ENCODE measurements around the gene LRRC3.
"Not testable (repeated sequence)": the region's sequence is repeated elsewhere in the genome, so short reads cannot be mapped to it uniquely, and the experiment has no call there.

LRRC3 gene

DNA sequence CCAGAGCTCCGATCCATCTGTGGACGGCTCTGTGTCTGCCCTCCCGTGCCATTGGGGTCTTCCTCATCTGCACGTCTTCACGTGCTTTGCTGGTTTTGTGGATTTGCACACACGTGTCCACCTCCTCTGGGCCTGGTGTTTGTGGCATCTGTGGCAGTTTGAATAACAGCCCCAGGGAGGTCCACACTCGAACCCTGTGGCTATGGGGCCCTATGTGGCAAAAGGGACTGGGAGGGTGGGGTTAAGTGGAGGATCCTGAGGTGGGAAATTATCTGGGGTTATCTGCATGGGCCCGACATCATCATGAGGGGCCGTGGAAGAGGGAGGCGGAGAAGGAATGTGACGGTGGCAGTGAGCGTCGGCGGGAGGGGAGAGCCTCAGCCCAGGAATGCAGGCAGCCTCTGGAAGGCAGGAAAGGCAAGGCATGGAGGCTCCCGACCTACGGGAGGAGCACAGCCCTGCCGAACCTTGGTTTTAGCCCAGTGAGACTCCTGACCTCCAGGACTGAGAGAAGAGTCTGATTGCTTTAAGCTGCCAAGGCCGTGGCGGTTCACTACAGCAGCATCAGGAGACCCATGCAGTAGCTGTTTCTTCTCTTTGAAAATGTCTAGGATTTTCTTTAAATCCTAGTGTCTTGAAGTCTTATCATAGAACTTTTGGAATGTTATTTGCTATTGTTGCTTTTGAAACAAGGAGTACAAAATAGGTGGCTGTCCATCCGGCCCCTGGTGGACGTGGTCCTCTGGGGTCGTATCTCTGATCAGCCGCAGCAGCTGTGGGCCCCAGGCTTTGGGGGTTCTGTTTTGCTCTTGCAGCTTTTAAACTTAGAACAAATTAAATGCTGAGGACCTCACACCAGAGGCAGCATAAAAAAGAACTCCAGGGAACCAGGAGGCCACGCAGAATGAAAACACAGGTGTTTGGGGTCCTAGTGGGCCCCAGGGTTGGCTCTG lies 40.0 kb upstream of the LRRC3 start:
- Histone ChIP-seq H3K14ac (ENCODE audit: low read length) (peak overlapping the region; percentile 71), H4K8ac (ENCODE audit: low read depth, low read length) (no peak overlapping the region), H3K27me3 (ENCODE audit: control insufficient read depth in 3 of 3, insufficient read depth in 3 of 3, low read depth in 1 of 3, low read length in 3 of 3) (peaks cover 0 to 10% (median 0%) of the 10 kb centered on the region in 3 experiments), H3K18ac (ENCODE audit: low read length) (peak overlapping the region; percentile 77), H2BK15ac (ENCODE audit: low read length) (peak overlapping the region; percentile 59), H3K4me2 (ENCODE audit: insufficient read depth, low read length, poor library complexity, severe bottlenecking) (no peak overlapping the region), H3K9ac (ENCODE audit: low read depth, low read length, poor library complexity) (no peak overlapping the region), H2BK5ac (ENCODE audit: low read length) (no peak overlapping the region), H3K79me1 (ENCODE audit: low read depth, low read length) (no peaks in the 10 kb centered on the region), H3K36me3 (replicated peaks in 1 of 2; ENCODE audit: control insufficient read depth in 2 of 2, insufficient read depth in 2 of 2, low read length in 2 of 2) (no peaks in the 10 kb centered on the region), H2BK120ac (ENCODE audit: low read depth, low read length) (no peak overlapping the region), H2AFZ (ENCODE audit: low read length) (no peak overlapping the region), H3K27ac (replicated peaks; ENCODE audit: low read length) (no peak overlapping the region), H3K4ac (ENCODE audit: low read length) (no peak overlapping the region), H3K9me3 (replicated peaks in 1 of 2; ENCODE audit: control insufficient read depth in 2 of 2, insufficient read depth in 1 of 2, low read depth in 1 of 2, low read length in 2 of 2) (peaks cover 10 to 25% of the 10 kb centered on the region in 2 donors), H3K23ac (ENCODE audit: low read depth, low read length, poor library complexity) (no peak overlapping the region), H3K4me3 (ENCODE audit: low read length in 2 of 2) (no peak overlapping the region), H2AK5ac (ENCODE audit: low read depth, low read length) (no peak overlapping the region), H2BK12ac (ENCODE audit: low read length) (no peak overlapping the region), H3K4me1 (ENCODE audit: control insufficient read depth in 2 of 2, insufficient read depth in 1 of 2, low read depth in 1 of 2, low read length in 2 of 2) (no peaks in the 10 kb centered on the region), H4K91ac (ENCODE audit: low read depth, low read length, poor library complexity) (no peak overlapping the region)
- WGBS, 2 donors (ENCODE audit: extremely low coverage in 2 of 2, insufficient read length in 2 of 2, insufficient replicate concordance in 1 of 2): no CpG with 5 or more reads among the region's 24 CpGs
- no peak for DNase-seq (ENCODE audit: low spot score)

GRCh38 chr21:44416193-44416592 lies 39.1 kb upstream of the LRRC3 start:
- Histone ChIP-seq H3K4me3 (ENCODE audit: low read length in 2 of 2) (no peak overlapping the region), H3K9me3 (replicated peaks in 1 of 2; ENCODE audit: control insufficient read depth in 2 of 2, insufficient read depth in 1 of 2, low read depth in 1 of 2, low read length in 2 of 2) (peaks cover 10 to 25% of the 10 kb centered on the region in 2 donors), H3K4me1 (ENCODE audit: control insufficient read depth in 2 of 2, insufficient read depth in 1 of 2, low read depth in 1 of 2, low read length in 2 of 2) (no peaks in the 10 kb centered on the region), H2BK5ac (ENCODE audit: low read length) (no peak overlapping the region), H3K18ac (ENCODE audit: low read length) (peak overlapping the region; percentile 53), H3K23ac (ENCODE audit: low read depth, low read length, poor library complexity) (no peak overlapping the region), H2AK5ac (ENCODE audit: low read depth, low read length) (peak overlapping the region; percentile 49), H3K4me2 (ENCODE audit: insufficient read depth, low read length, poor library complexity, severe bottlenecking) (no peak overlapping the region), H2BK12ac (ENCODE audit: low read length) (no peak overlapping the region), H3K36me3 (replicated peaks in 1 of 2; ENCODE audit: control insufficient read depth in 2 of 2, insufficient read depth in 2 of 2, low read length in 2 of 2) (no peaks in the 10 kb centered on the region), H4K8ac (ENCODE audit: low read depth, low read length) (no peak overlapping the region), H3K14ac (ENCODE audit: low read length) (no peak overlapping the region), H2BK15ac (ENCODE audit: low read length) (no peak overlapping the region), H3K27me3 (ENCODE audit: control insufficient read depth in 3 of 3, insufficient read depth in 3 of 3, low read depth in 1 of 3, low read length in 3 of 3) (peaks cover 0 to 10% (median 0%) of the 10 kb centered on the region in 3 experiments), H2BK120ac (ENCODE audit: low read depth, low read length) (no peak overlapping the region), H3K4ac (ENCODE audit: low read length) (no peak overlapping the region), H3K27ac (replicated peaks; ENCODE audit: low read length) (no peak overlapping the region), H4K91ac (ENCODE audit: low read depth, low read length, poor library complexity) (no peak overlapping the region), H3K79me1 (ENCODE audit: low read depth, low read length) (no peaks in the 10 kb centered on the region), H3K9ac (ENCODE audit: low read depth, low read length, poor library complexity) (no peak overlapping the region), H2AFZ (ENCODE audit: low read length) (no peak overlapping the region)
- WGBS, 2 donors (ENCODE audit: extremely low coverage in 2 of 2, insufficient read length in 2 of 2, insufficient replicate concordance in 1 of 2): no CpG with 5 or more reads among the region's 8 CpGs
- DNase-seq (ENCODE audit: low spot score): no peak

DNA sequence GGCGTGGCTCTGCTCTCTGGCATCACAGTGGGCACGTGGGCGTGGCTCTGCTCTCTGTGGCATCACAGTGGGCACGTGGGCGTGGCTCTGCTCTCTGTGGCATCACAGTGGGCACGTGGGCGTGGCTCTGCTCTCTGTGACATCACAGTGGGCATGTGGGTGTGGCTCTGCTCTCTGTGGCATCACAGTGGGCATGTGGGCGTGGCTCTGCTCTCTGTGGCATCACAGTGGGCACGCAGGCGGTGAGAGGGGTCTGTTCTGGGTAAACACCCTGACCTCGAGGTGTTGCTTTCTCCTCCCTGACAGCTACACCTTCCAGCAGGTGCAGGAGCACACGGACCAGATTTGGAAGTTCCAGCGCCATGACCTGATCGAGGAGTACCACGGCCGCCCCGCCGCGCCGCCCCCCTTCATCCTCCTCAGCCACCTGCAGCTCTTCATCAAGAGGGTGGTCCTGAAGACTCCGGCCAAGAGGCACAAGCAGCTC lies 37.6 kb upstream of the LRRC3 start:
- H3K4me1 ChIP-seq (ENCODE audit: control insufficient read depth in 2 of 2, insufficient read depth in 1 of 2, low read depth in 1 of 2, low read length in 2 of 2); H2BK120ac ChIP-seq (ENCODE audit: low read depth, low read length); H2AK5ac ChIP-seq (ENCODE audit: low read depth, low read length); H3K27ac ChIP-seq (replicated peaks; ENCODE audit: low read length); H4K8ac ChIP-seq (ENCODE audit: low read depth, low read length); H3K9ac ChIP-seq (ENCODE audit: low read depth, low read length, poor library complexity); H3K4me2 ChIP-seq (ENCODE audit: insufficient read depth, low read length, poor library complexity, severe bottlenecking); DNase-seq (ENCODE audit: low spot score); H2BK12ac ChIP-seq (ENCODE audit: low read length); H3K4ac ChIP-seq (ENCODE audit: low read length); H3K36me3 ChIP-seq (replicated peaks in 1 of 2; ENCODE audit: control insufficient read depth in 2 of 2, insufficient read depth in 2 of 2, low read length in 2 of 2); H2AFZ ChIP-seq (ENCODE audit: low read length); H2BK15ac ChIP-seq (ENCODE audit: low read length); H3K79me1 ChIP-seq (ENCODE audit: low read depth, low read length); H4K91ac ChIP-seq (ENCODE audit: low read depth, low read length, poor library complexity); H3K18ac ChIP-seq (ENCODE audit: low read length): not testable (repeated sequence)
- WGBS, 2 donors (ENCODE audit: extremely low coverage in 2 of 2, insufficient read length in 2 of 2, insufficient replicate concordance in 1 of 2): no CpG with 5 or more reads among the region's 21 CpGs
- Histone ChIP-seq H2BK5ac (ENCODE audit: low read length) (peak overlapping the region; percentile 75), H3K27me3 (ENCODE audit: control insufficient read depth in 3 of 3, insufficient read depth in 3 of 3, low read depth in 1 of 3, low read length in 3 of 3) (peaks cover 0 to 14% (median 0%) of the 10 kb centered on the region in 3 experiments), H3K9me3 (replicated peaks in 1 of 2; ENCODE audit: control insufficient read depth in 2 of 2, insufficient read depth in 1 of 2, low read depth in 1 of 2, low read length in 2 of 2) (peaks cover 10 to 25% of the 10 kb centered on the region in 2 donors), H3K14ac (ENCODE audit: low read length) (peak overlapping the region; percentile 21), H3K4me3 (ENCODE audit: low read length in 2 of 2) (peak overlapping the region in 1 of 2 donors; percentile 22), H3K23ac (ENCODE audit: low read depth, low read length, poor library complexity) (peak overlapping the region; percentile 25)
